ENCODE data around the gene PPP1R14B. TPM values are rescaled to one million over a fixed set of nuclear protein-coding genes. Genes with fewer than 3 reads are reported as not detected.
A peak's percentile ranks its signal among the peaks of the same experiment; 100 is the strongest.

PPP1R14B gene
- polyA plus RNA-seq, 6 donors from 2014 or later, result 21.2 to 49.9 (median 40.3) TPM

- no peak for DNase-seq
- Mint-ChIP-seq H3K4me1 (peaks cover 43 to 75% (median 64%) of the 10 kb centered on the region in 3 donors), H3K4me3 (peak overlapping the region; percentile 55 to 95 (median 84)), H3K9me3 (no peaks in the 10 kb centered on the region), H3K27me3 (no peaks in the 10 kb centered on the region), H3K27ac (peak overlapping the region in 3 of 6 donors; percentile 40 to 64 (median 44)), H3K36me3 (no peaks in the 10 kb centered on the region)
- no peak for ATAC-seq (ENCODE audit: low read depth in 2 of 2)
Measured at GRCh38 chr11:64243236-64243854, 3.4 kb downstream of the PPP1R14B start.

GRCh38 chr11:64241491-64242374 lies 5.0 kb downstream of the PPP1R14B start:
- no peaks in the 10 kb centered on the region for H3K36me3 Mint-ChIP-seq
- peak overlapping the region; percentile 99 to 100 (median 100) for H3K27ac Mint-ChIP-seq
- DNase-seq (no peak), ATAC-seq (ENCODE audit: low read depth in 2 of 2) (no peak)
- peaks cover 36 to 72% (median 69%) of the 10 kb centered on the region in 3 donors for H3K4me1 Mint-ChIP-seq
- H3K27me3 Mint-ChIP-seq, result no peaks in the 10 kb centered on the region
- H3K4me3 Mint-ChIP-seq, result peak overlapping the region; percentile 87 to 97 (median 91)
- no peaks in the 10 kb centered on the region for H3K9me3 Mint-ChIP-seq

- no peaks in the 10 kb centered on the region for H3K27me3 Mint-ChIP-seq
- H3K36me3 Mint-ChIP-seq, result no peaks in the 10 kb centered on the region
- H3K27ac Mint-ChIP-seq, result peak overlapping the region; percentile 99 to 100 (median 100)
- H3K4me1 Mint-ChIP-seq, result peaks cover 34 to 70% (median 70%) of the 10 kb centered on the region in 3 donors
- peak; percentile 70 to 75 for ATAC-seq (ENCODE audit: low read depth in 2 of 2)
- DNase-seq, result peak; percentile 100
- peak overlapping the region; percentile 87 to 97 (median 91) for H3K4me3 Mint-ChIP-seq
- H3K9me3 Mint-ChIP-seq, result no peaks in the 10 kb centered on the region
Measured at GRCh38 chr11:64241241-64241490, 5.6 kb downstream of the PPP1R14B start.

- Mint-ChIP-seq H3K4me1 (peaks cover 30 to 69% (median 68%) of the 10 kb centered on the region in 3 donors), H3K4me3 (peak within 1 kb of the TSS; percentile 87 to 97 (median 91)), H3K36me3 (no peaks in the 10 kb centered on the region), H3K9me3 (no peaks in the 10 kb centered on the region), H3K27ac (peak within 1 kb of the TSS; percentile 99 to 100 (median 100)), H3K27me3 (no peaks in the 10 kb centered on the region)
- ATAC-seq (ENCODE audit: low read depth in 2 of 2) (peak; percentile 63 to 65), DNase-seq (peak; percentile 99)
Measured at GRCh38 chr11:64240435-64241240, 6.1 kb downstream of the PPP1R14B start, which contains the start of gene FKBP2. TSS of gene FKBP2 (plus strand) at chr11:64241095. CDS start at chr11:64242388, 1,293 bp downstream.

- peak; percentile 74 for DNase-seq
- Mint-ChIP-seq H3K4me3 (peak overlapping the region; percentile 87 to 97 (median 91)), H3K4me1 (peaks cover 36 to 69% (median 67%) of the 10 kb centered on the region in 3 donors), H3K27ac (peak overlapping the region; percentile 99 to 100 (median 100)), H3K9me3 (no peaks in the 10 kb centered on the region), H3K36me3 (no peaks in the 10 kb centered on the region), H3K27me3 (no peaks in the 10 kb centered on the region)
- ATAC-seq (ENCODE audit: low read depth in 2 of 2), result peak; percentile 6 to 18
Measured at GRCh38 chr11:64239662-64240434, 6.9 kb downstream of the PPP1R14B start.

- ATAC-seq (ENCODE audit: low read depth in 2 of 2) (no peak), DNase-seq (no peak)
- Mint-ChIP-seq H3K4me3 (peak overlapping the region in 4 of 8 donors; percentile 24 to 91 (median 51)), H3K36me3 (no peaks in the 10 kb centered on the region), H3K27ac (peak overlapping the region; percentile 59 to 100 (median 100)), H3K27me3 (no peaks in the 10 kb centered on the region), H3K4me1 (peaks cover 36 to 69% (median 63%) of the 10 kb centered on the region in 3 donors), H3K9me3 (no peaks in the 10 kb centered on the region)
Measured at GRCh38 chr11:64238999-64239398, 7.7 kb downstream of the PPP1R14B start.

- peak overlapping the region in 6 of 8 donors; percentile 12 to 91 (median 34) for H3K4me3 Mint-ChIP-seq
- H3K4me1 Mint-ChIP-seq, result peaks cover 35 to 66% (median 63%) of the 10 kb centered on the region in 3 donors
- ATAC-seq (ENCODE audit: low read depth in 2 of 2) (no peak), DNase-seq (no peak)
- H3K9me3 Mint-ChIP-seq, result no peaks in the 10 kb centered on the region
- H3K36me3 Mint-ChIP-seq, result no peaks in the 10 kb centered on the region
- no peaks in the 10 kb centered on the region for H3K27me3 Mint-ChIP-seq
- peak overlapping the region in 4 of 6 donors; percentile 73 to 100 (median 97) for H3K27ac Mint-ChIP-seq
Measured at GRCh38 chr11:64238076-64238475, 8.7 kb downstream of the PPP1R14B start.

GRCh38 chr11:64237484-64237951 lies 9.2 kb downstream of the PPP1R14B start:
- ATAC-seq (ENCODE audit: low read depth in 2 of 2), result no peak
- no peaks in the 10 kb centered on the region for H3K27me3 Mint-ChIP-seq
- peaks cover 38 to 65% (median 63%) of the 10 kb centered on the region in 3 donors for H3K4me1 Mint-ChIP-seq
- H3K27ac Mint-ChIP-seq, result peak overlapping the region in 5 of 6 donors; percentile 32 to 99 (median 54)
- peak overlapping the region in 3 of 8 donors; percentile 55 to 91 (median 64) for H3K4me3 Mint-ChIP-seq
- no peaks in the 10 kb centered on the region for H3K9me3 Mint-ChIP-seq
- DNase-seq, result no peak
- H3K36me3 Mint-ChIP-seq, result no peaks in the 10 kb centered on the region

GRCh38 chr11:64235437-64236161 lies 11.1 kb downstream of the PPP1R14B start:
- Mint-ChIP-seq H3K27ac (peak overlapping the region; percentile 86 to 97 (median 94)), H3K9me3 (no peaks in the 10 kb centered on the region), H3K4me3 (peak overlapping the region; percentile 88 to 94 (median 90)), H3K36me3 (no peaks in the 10 kb centered on the region), H3K4me1 (peaks cover 38 to 70% (median 67%) of the 10 kb centered on the region in 3 donors), H3K27me3 (no peaks in the 10 kb centered on the region)
- ATAC-seq (ENCODE audit: low read depth in 2 of 2) (no peak), DNase-seq (no peak)

GRCh38 chr11:64234647-64235379 lies 11.9 kb downstream of the PPP1R14B start:
- H3K4me3 Mint-ChIP-seq, result peak overlapping the region; percentile 88 to 94 (median 90)
- H3K9me3 Mint-ChIP-seq, result no peaks in the 10 kb centered on the region
- H3K36me3 Mint-ChIP-seq, result no peaks in the 10 kb centered on the region
- H3K4me1 Mint-ChIP-seq, result peaks cover 30 to 67% (median 62%) of the 10 kb centered on the region in 3 donors
- ATAC-seq (ENCODE audit: low read depth in 2 of 2), result peak; percentile 54 to 57
- H3K27ac Mint-ChIP-seq, result peak overlapping the region; percentile 86 to 97 (median 94)
- no peaks in the 10 kb centered on the region for H3K27me3 Mint-ChIP-seq
- DNase-seq, result peak; percentile 78

GRCh38 chr11:64233913-64234586 lies 12.7 kb downstream of the PPP1R14B start, which contains the start of gene VEGFB:
TSS of gene VEGFB (plus strand) at chr11:64234584. CDS start at chr11:64234834, 250 bp downstream.
- H3K4me1 Mint-ChIP-seq, result peaks cover 32 to 72% (median 65%) of the 10 kb centered on the region in 3 donors
- no peaks in the 10 kb centered on the region for H3K9me3 Mint-ChIP-seq
- no peaks in the 10 kb centered on the region for H3K27me3 Mint-ChIP-seq
- no peaks in the 10 kb centered on the region for H3K36me3 Mint-ChIP-seq
- peak within 1 kb of the TSS; percentile 86 to 97 (median 96) for H3K27ac Mint-ChIP-seq
- peak within 1 kb of the TSS; percentile 88 to 96 (median 92) for H3K4me3 Mint-ChIP-seq
- ATAC-seq (ENCODE audit: low read depth in 2 of 2) (peak; percentile 46), DNase-seq (peak; percentile 74)

Measured in naive B cell (primary cell).